Thyroid gland (tissue), 4 donors: ENCODE measurements around the gene B3GNT2.

Experiments
- POLR2A ChIP-seq, 2 donors: fragments of 450-650 bp; IDR thresholded peaks; one replicate each; pipeline ENCODE4 v1.6.1; 2017; ENCODE audit warnings: antibody characterized with exemption in 2 of 2, mild to moderate bottlenecking in 2 of 2, moderate library complexity in 1 of 2
- TF ChIP-seq, protein P1 (sequence below), 6 experiments: fragments of 200-600 bp in 3 of 6; fragments of 450-650 bp in 3 of 6; sonication (generic) in 3 of 6; IDR thresholded peaks; one replicate each; pipeline ENCODE4 v1.5.1; 2016 to 2019; ENCODE audit warnings: antibody characterized with exemption in 6 of 6, mild to moderate bottlenecking in 2 of 6, inconsistent platforms in 1 of 6, moderate library complexity in 1 of 6

DNA sequence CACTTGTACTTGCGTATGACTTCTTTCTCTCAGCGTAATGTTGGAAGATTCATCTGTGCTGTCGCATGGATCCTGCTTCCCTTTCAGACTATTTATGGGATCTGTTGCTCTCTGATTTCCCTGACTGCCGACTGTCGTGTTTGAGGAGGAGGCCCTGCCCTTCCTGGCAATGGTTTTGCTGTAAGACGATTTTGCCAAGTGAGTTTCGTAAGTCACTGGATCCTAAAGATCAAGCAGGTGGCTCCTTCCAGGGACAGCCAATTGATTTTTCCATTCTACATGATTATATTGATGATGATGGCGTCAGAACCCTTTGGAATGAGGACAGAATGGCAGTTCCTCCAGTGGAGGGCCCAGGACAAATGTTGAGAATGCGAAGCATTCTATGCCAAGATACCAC, 8.7 kb upstream of the B3GNT2 start:
- TF ChIP-seq, protein P1, sequence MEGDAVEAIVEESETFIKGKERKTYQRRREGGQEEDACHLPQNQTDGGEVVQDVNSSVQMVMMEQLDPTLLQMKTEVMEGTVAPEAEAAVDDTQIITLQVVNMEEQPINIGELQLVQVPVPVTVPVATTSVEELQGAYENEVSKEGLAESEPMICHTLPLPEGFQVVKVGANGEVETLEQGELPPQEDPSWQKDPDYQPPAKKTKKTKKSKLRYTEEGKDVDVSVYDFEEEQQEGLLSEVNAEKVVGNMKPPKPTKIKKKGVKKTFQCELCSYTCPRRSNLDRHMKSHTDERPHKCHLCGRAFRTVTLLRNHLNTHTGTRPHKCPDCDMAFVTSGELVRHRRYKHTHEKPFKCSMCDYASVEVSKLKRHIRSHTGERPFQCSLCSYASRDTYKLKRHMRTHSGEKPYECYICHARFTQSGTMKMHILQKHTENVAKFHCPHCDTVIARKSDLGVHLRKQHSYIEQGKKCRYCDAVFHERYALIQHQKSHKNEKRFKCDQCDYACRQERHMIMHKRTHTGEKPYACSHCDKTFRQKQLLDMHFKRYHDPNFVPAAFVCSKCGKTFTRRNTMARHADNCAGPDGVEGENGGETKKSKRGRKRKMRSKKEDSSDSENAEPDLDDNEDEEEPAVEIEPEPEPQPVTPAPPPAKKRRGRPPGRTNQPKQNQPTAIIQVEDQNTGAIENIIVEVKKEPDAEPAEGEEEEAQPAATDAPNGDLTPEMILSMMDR (IDR thresholded peaks at IDR 0.05) = no peak
- no peak for TF ChIP-seq POLR2A (IDR thresholded peaks at IDR 0.05)
